Gastroesophageal sphincter (tissue), 3 donors: ENCODE results near the gene GRK1.

Experiments
- CTCF ChIP-seq, 4 experiments: fragments of 200-600 bp in 2 of 4; fragments of 450-650 bp in 2 of 4; sonication (generic) in 1 of 4; IDR thresholded peaks; one replicate each; pipeline ENCODE4 v1.5.1; 2017 to 2019; ENCODE audit warnings: antibody characterized with exemption in 4 of 4, mild to moderate bottlenecking in 2 of 4, moderate library complexity in 2 of 4
- POLR2AphosphoS5 ChIP-seq: sonication (generic); formaldehyde crosslinking; IDR thresholded peaks from one replicate; pipeline ENCODE4 v1.6.1; 2017; ENCODE audit warnings: antibody characterized with exemption

GRCh38 chr13:113630804-113631203 lies 36.2 kb upstream of the GRK1 start:
- TF ChIP-seq CTCF (IDR thresholded peaks at IDR 0.05) = no peak
- no peak for TF ChIP-seq POLR2AphosphoS5
